Measurements from ENCODE around the gene STOX1. TPM values are rescaled to one million over a fixed set of nuclear protein-coding genes. Genes with fewer than 3 reads are reported as not detected.

The STOX1 gene
- total and polyA plus RNA-seq, 2 of the 13 experiments (the other 11 are each of a cell fraction or from before 2014, with no cell fraction given) = 2.5 to 6.0 TPM

GRCh38 chr10:68876246-68877138 lies 49.2 kb downstream of the STOX1 start (continued):
- TF ChIP-seq AKNA (CRISPR knock-in tag; IDR thresholded peaks at IDR 0.05; ENCODE audit: borderline replicate concordance) = no peak
- peak; percentile 16; the same call in 1 of the 2 replicates for TF ChIP-seq TBX3 (IDR thresholded peaks at IDR 0.05; ENCODE audit: borderline replicate concordance)
- TF ChIP-seq ZNF280B (CRISPR knock-in tag; IDR thresholded peaks at IDR 0.05; ENCODE audit: borderline replicate concordance) = no peak
- no peak for TF ChIP-seq GPN1 (CRISPR knock-in tag; IDR thresholded peaks at IDR 0.05; ENCODE audit: borderline replicate concordance)
- TF ChIP-seq CAMTA2 (CRISPR knock-in tag; IDR thresholded peaks at IDR 0.05; ENCODE audit: borderline replicate concordance) = no peak
- TF ChIP-seq EZH2 (conservative IDR thresholded peaks at IDR 0.05; ENCODE audit: low read depth, low read length) = no peak
- no peak for TF ChIP-seq CSRNP1 (CRISPR knock-in tag; IDR thresholded peaks at IDR 0.05)
- no peak for TF ChIP-seq RORA (CRISPR knock-in tag; IDR thresholded peaks at IDR 0.05)
- peak; percentile 35; the same call in 1 of the 2 replicates for TF ChIP-seq GATAD1 (CRISPR knock-in tag; IDR thresholded peaks at IDR 0.05)
- no peak for TF ChIP-seq NFE2 (CRISPR knock-in tag; IDR thresholded peaks at IDR 0.05)
- no peak; the same call in 1 of the 2 replicates for TF ChIP-seq ARID3A (IDR thresholded peaks at IDR 0.05; ENCODE audit: low read depth, low read length)
- peak; percentile 79; the same call in 1 of the 2 replicates for TF ChIP-seq ZNF670 (CRISPR knock-in tag; IDR thresholded peaks at IDR 0.05; ENCODE audit: borderline replicate concordance)
- TF ChIP-seq ZNF790 (CRISPR knock-in tag; IDR thresholded peaks at IDR 0.05; ENCODE audit: borderline replicate concordance) = no peak
- peak; percentile 86 for TF ChIP-seq ZNF331 (CRISPR knock-in tag; IDR thresholded peaks at IDR 0.05)
- no peak for TF ChIP-seq ZNF232 (CRISPR knock-in tag; IDR thresholded peaks at IDR 0.05; ENCODE audit: borderline replicate concordance)
- no peak for TF ChIP-seq ZNF326 (CRISPR knock-in tag; IDR thresholded peaks at IDR 0.05; ENCODE audit: borderline replicate concordance)
- TF ChIP-seq RCOR2 (CRISPR knock-in tag; IDR thresholded peaks at IDR 0.05) = peak; percentile 91
